GM19395 (cell line): ENCODE measurements around the gene WDPCP.
"Not testable (repeated sequence)": the region's sequence is repeated elsewhere in the genome, so short reads cannot be mapped to it uniquely, and the experiment has no call there.

Experiments used
- ATAC-seq: cut with Tn5 transposase; IDR thresholded peaks from one replicate; pipeline ENCODE4 v1.9.1; 2021; ENCODE audit warnings: mild to moderate bottlenecking, moderate library complexity; ENCODE audit not compliant: unreplicated experiment

Gene WDPCP

GRCh38 chr2:63372549-63372948, 215.7 kb downstream of the WDPCP start:
- no peak for ATAC-seq

GRCh38 chr2:63369146-63369545, 219.1 kb downstream of the WDPCP start:
- no peak for ATAC-seq

- ATAC-seq = no peak
These were observed 223.4 kb downstream of the WDPCP start for GRCh38 chr2:63364866-63365265.

GRCh38 chr2:63357722-63358121, 230.6 kb downstream of the WDPCP start:
- ATAC-seq = not testable (repeated sequence)

- ATAC-seq = no peak
These were observed 240.9 kb downstream of the WDPCP start for GRCh38 chr2:63347361-63347760.

GRCh38 chr2:63346411-63346810, 241.9 kb downstream of the WDPCP start:
- ATAC-seq = no peak

- ATAC-seq = no peak
These were observed 243.0 kb downstream of the WDPCP start for GRCh38 chr2:63345285-63345633.

GRCh38 chr2:63344575-63345284, 243.5 kb downstream of the WDPCP start:
- ATAC-seq = no peak

GRCh38 chr2:63343397-63344109, 244.7 kb downstream of the WDPCP start:
- ATAC-seq = no peak

- ATAC-seq = no peak
These were observed 247.8 kb downstream of the WDPCP start for GRCh38 chr2:63340443-63340842.

- no peak for ATAC-seq
These were observed 253.4 kb downstream of the WDPCP start for GRCh38 chr2:63334910-63335309.

- ATAC-seq = no peak
These were observed 261.8 kb downstream of the WDPCP start for GRCh38 chr2:63326473-63326872.

- not testable (repeated sequence) for ATAC-seq
These were observed 264.6 kb downstream of the WDPCP start for GRCh38 chr2:63323662-63324061.

- not testable (repeated sequence) for ATAC-seq
These were observed 266.3 kb downstream of the WDPCP start for GRCh38 chr2:63321973-63322372.

- no peak for ATAC-seq
These were observed 267.6 kb downstream of the WDPCP start for GRCh38 chr2:63320669-63321068.

GRCh38 chr2:63310614-63311013, 277.7 kb downstream of the WDPCP start:
- ATAC-seq = no peak

- ATAC-seq = no peak
These were observed 286.8 kb downstream of the WDPCP start for GRCh38 chr2:63301481-63301880.

GRCh38 chr2:63300835-63301234, 287.4 kb downstream of the WDPCP start:
- no peak for ATAC-seq

GRCh38 chr2:63287956-63288355, 300.3 kb downstream of the WDPCP start:
- ATAC-seq = no peak

- not testable (repeated sequence) for ATAC-seq
These were observed 301.8 kb downstream of the WDPCP start for GRCh38 chr2:63286520-63286919.

- ATAC-seq = no peak
These were observed 305.0 kb downstream of the WDPCP start for GRCh38 chr2:63283273-63283672.

GRCh38 chr2:63272560-63272959, 315.7 kb downstream of the WDPCP start:
- ATAC-seq = no peak

GRCh38 chr2:63270717-63271116, 317.6 kb downstream of the WDPCP start:
- ATAC-seq = no peak
